ENCODE data around the gene SMAD6. TPM values are rescaled to one million over a fixed set of nuclear protein-coding genes. Genes with fewer than 3 reads are reported as not detected.

SMAD6 gene
- total and polyA plus RNA-seq, 10 of the 15 experiments (the other 5 are each of a cell fraction or from before 2014, with no cell fraction given): under 0.01 to 0.10 (median 0.03) TPM; not detected in 7

DNA sequence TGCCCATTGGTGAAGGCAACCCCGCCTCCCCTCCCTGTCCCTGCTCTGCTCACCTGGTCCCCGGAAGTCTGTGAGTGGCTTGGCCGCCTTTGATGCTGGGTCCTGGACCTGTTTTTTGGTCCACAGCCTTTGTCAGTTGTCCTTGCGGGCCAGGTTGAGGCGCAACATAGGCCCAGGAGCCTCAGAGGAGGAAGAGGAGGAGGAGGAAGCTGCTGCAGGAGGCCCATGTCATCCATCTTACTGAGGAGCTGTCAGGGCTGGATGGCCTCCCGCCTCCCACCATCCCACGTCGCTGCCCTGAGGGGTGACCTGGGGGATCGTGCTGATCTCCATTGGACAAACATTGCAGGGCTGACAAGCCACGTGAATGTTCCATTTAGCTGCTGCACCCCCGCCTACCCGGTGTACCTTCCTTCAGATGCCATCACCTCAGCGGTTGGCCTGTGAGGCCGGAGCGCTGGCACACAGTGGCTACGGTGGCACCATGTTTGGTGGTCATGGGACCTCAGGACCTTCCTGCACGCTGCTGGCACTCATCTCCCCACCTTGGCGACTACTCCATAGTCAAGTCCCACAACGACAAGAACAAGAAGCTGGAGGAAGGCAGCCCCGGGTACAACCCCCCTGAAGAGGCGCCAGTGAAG, 106.3 kb downstream of the SMAD6 start:
- FAIRE-seq: no peak

More for the DNA sequence above, 106.3 kb downstream of the SMAD6 start:
- Histone ChIP-seq H3K36me3 (ENCODE audit: control insufficient read depth in 2 of 2, insufficient read depth in 2 of 2, low read length in 1 of 2) (no peaks in the 10 kb centered on the region), H3K79me2 (ENCODE audit: control insufficient read depth, insufficient read depth, low read length) (no peaks in the 10 kb centered on the region), H3K4me1 (ENCODE audit: control insufficient read depth, insufficient read depth, low read length) (no peaks in the 10 kb centered on the region), H3K4me3 (no peak overlapping the region), H3K27me3 (replicated peaks in 1 of 2; ENCODE audit: control insufficient read depth in 2 of 2, insufficient read depth in 2 of 2, low read length in 1 of 2) (peaks cover 0 to 1% of the 10 kb centered on the region in 2 experiments; a peak in 2 of 4 replicates), H3K4me2 (ENCODE audit: control insufficient read depth, insufficient read depth) (no peak overlapping the region), H3K9me3 (replicated peaks; ENCODE audit: control insufficient read depth, insufficient read depth, low read length) (no peaks in the 10 kb centered on the region), H3K27ac (ENCODE audit: control insufficient read depth, insufficient read depth) (no peak overlapping the region), H3K9ac (ENCODE audit: control insufficient read depth, insufficient read depth, low read length) (no peak overlapping the region), H2AFZ (ENCODE audit: control insufficient read depth, low read depth, low read length) (no peak overlapping the region), H4K20me1 (ENCODE audit: control insufficient read depth, insufficient read depth) (no peaks in the 10 kb centered on the region)
- ChIA-PET CTCF (interaction anchor here (2.1 kb wide), 1 partner anchor 190 kb away, joined by 6 read pairs; no protein-coding TSS in a partner anchor), RAD21 (ENCODE audit: unreplicated experiment) (no interaction called here), SMC1A (ENCODE audit: uncharacterized antibody, unreplicated experiment) (no interaction called here), POLR2A (no interaction called here)
- no peak for ATAC-seq
- in situ Hi-C loops (cut with MboI) (no loop called here), intact Hi-C loops (cut with micrococcal nuclease; ENCODE audit: unreplicated experiment) (no loop called here)
- TF ChIP-seq, protein P1, sequence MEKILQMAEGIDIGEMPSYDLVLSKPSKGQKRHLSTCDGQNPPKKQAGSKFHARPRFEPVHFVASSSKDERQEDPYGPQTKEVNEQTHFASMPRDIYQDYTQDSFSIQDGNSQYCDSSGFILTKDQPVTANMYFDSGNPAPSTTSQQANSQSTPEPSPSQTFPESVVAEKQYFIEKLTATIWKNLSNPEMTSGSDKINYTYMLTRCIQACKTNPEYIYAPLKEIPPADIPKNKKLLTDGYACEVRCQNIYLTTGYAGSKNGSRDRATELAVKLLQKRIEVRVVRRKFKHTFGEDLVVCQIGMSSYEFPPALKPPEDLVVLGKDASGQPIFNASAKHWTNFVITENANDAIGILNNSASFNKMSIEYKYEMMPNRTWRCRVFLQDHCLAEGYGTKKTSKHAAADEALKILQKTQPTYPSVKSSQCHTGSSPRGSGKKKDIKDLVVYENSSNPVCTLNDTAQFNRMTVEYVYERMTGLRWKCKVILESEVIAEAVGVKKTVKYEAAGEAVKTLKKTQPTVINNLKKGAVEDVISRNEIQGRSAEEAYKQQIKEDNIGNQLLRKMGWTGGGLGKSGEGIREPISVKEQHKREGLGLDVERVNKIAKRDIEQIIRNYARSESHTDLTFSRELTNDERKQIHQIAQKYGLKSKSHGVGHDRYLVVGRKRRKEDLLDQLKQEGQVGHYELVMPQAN (conservative IDR thresholded peaks at IDR 0.05): no peak
- TF ChIP-seq MEF2A (IDR thresholded peaks at IDR 0.05; ENCODE audit: insufficient read depth, low read depth, low read length) (no peak), JUNB (IDR thresholded peaks at IDR 0.05) (no peak), FOXK2 (IDR thresholded peaks at IDR 0.05) (no peak), MYB (IDR thresholded peaks at IDR 0.05; ENCODE audit: borderline replicate concordance, low read depth, low read length) (no peak), SPI1 (IDR thresholded peaks at IDR 0.05; ENCODE audit: borderline replicate concordance, insufficient read depth, low read depth, low read length) (no peak), ASH2L (IDR thresholded peaks at IDR 0.05; ENCODE audit: borderline replicate concordance, low read depth) (no peak), E2F4 (IDR thresholded peaks at IDR 0.05; ENCODE audit: low read depth, low read length) (no peak), GATAD2B (conservative IDR thresholded peaks at IDR 0.05; ENCODE audit: low read depth) (no peak), POU2F2 (IDR thresholded peaks at IDR 0.05; ENCODE audit: borderline replicate concordance, low read depth, low read length) (no peak), ZNF274 (IDR thresholded peaks at IDR 0.05; ENCODE audit: insufficient read depth, insufficient read length) (no peak), ZNF207 (IDR thresholded peaks at IDR 0.05; ENCODE audit: borderline replicate concordance) (no peak), SRF (IDR thresholded peaks at IDR 0.05; ENCODE audit: low read depth in 2 of 2, low read length in 2 of 2) (no peak), IKZF1 (conservative IDR thresholded peaks at IDR 0.05) (no peak)
- TF ChIP-seq, protein P2, sequence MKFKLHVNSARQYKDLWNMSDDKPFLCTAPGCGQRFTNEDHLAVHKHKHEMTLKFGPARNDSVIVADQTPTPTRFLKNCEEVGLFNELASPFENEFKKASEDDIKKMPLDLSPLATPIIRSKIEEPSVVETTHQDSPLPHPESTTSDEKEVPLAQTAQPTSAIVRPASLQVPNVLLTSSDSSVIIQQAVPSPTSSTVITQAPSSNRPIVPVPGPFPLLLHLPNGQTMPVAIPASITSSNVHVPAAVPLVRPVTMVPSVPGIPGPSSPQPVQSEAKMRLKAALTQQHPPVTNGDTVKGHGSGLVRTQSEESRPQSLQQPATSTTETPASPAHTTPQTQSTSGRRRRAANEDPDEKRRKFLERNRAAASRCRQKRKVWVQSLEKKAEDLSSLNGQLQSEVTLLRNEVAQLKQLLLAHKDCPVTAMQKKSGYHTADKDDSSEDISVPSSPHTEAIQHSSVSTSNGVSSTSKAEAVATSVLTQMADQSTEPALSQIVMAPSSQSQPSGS (IDR thresholded peaks at IDR 0.05; ENCODE audit: low read length): no peak
- no TSS peak for BruUV-seq (replicated peaks)
- WGBS (ENCODE audit: insufficient coverage, insufficient replicate concordance, low lambda C conversion rate, missing lambda C conversion rate): 62% methylated on average over 21 of the region's 21 CpGs
- DNase-seq (ENCODE audit: low read depth, low spot score): no peak

Data from GM12878 (cell line).